Panc1 (cell line): ENCODE measurements around the gene EOMES. TPM values are rescaled to one million over a fixed set of nuclear protein-coding genes. Genes with fewer than 3 reads are reported as not detected.

Source experiments
- ATAC-seq: fragments of 200-7000 bp; cut with Tn5 transposase; 2 replicates; pipeline ENCODE4 v1.9.1; 2020; ENCODE audit warnings: mild to moderate bottlenecking, moderate library complexity
- BruUV-seq: library from RNA; stranded (reverse); fragments of 400-500 nt; replicated peaks from 2 replicates; lab custom pipeline; 2021; lab: Mats Ljungman, UMichigan
- CTCF ChIA-PET: fragments of 300-600 bp; sonication (Branson Sonifier 250); formaldehyde crosslinking; loops from one replicate; lab custom pipeline; 2022; ENCODE audit warnings: antibody characterized with exemption; lab: Charles Lee
- POLR2A ChIA-PET: fragments of 300-600 bp; sonication (Branson Sonifier 250); formaldehyde crosslinking; loops from one replicate; lab custom pipeline; 2022; ENCODE audit warnings: antibody characterized with exemption; lab: Charles Lee
- DNase-seq: peaks from one replicate; pipeline ENCODE4 v3.0.0-alpha.2; 2010; ENCODE audit warnings: low read depth, low spot score
- H3K27ac ChIP-seq: 2 replicates; pipeline ENCODE4 v1.5.1; 2011; ENCODE audit warnings: mild to moderate bottlenecking, low read length, inconsistent platforms
- H3K27me3 ChIP-seq: fragments of 200-500 bp; sonication (Bioruptor generic); 2 replicates; pipeline ENCODE4 v1.6.0; 2014; ENCODE audit warnings: low read length, inconsistent platforms; ENCODE audit not compliant: control insufficient read depth, insufficient read depth
- H3K36me3 ChIP-seq: fragments of 200-500 bp; sonication (Bioruptor generic); 2 replicates; pipeline ENCODE4 v1.5.1; 2014; ENCODE audit warnings: inconsistent platforms, mild to moderate bottlenecking, low read length, moderate library complexity; ENCODE audit not compliant: control insufficient read depth, insufficient read depth
- H3K4me1 ChIP-seq: 2 replicates; pipeline ENCODE4 v1.5.1; 2011; ENCODE audit warnings: inconsistent platforms, mild to moderate bottlenecking, low read length, moderate library complexity; ENCODE audit not compliant: control insufficient read depth, insufficient read depth
- H3K4me3 ChIP-seq, 2 experiments: 2 replicates each; pipeline ENCODE4 v1.5.1; 2011 to 2012; ENCODE audit warnings: low read depth in 2 of 2, low read length in 2 of 2, mild to moderate bottlenecking in 2 of 2, inconsistent platforms in 1 of 2, moderate library complexity in 1 of 2
- H3K9me3 ChIP-seq: fragments of 200-500 bp; sonication (Bioruptor generic); 2 replicates; pipeline ENCODE4 v1.5.1; 2014; ENCODE audit warnings: low read depth, mild to moderate bottlenecking, inconsistent platforms, low read length, moderate library complexity; ENCODE audit not compliant: control insufficient read depth, insufficient read depth
- POLR2AphosphoS5 ChIP-seq: IDR thresholded peaks from 2 replicates; pipeline ENCODE4 v1.6.1; 2012; ENCODE audit warnings: mild to moderate bottlenecking, low read depth, low read length, moderate library complexity
- SIN3A ChIP-seq: IDR thresholded peaks from 2 replicates; pipeline ENCODE4 v1.6.1; 2012; ENCODE audit warnings: low read depth, mild to moderate bottlenecking, low read length, moderate library complexity, borderline replicate concordance; ENCODE audit not compliant: insufficient read depth
- TCF7L2 ChIP-seq: IDR thresholded peaks from 2 replicates; pipeline ENCODE4 v1.6.1; 2011; ENCODE audit warnings: mild to moderate bottlenecking, low read depth, low read length, inconsistent platforms
- in situ Hi-C: cut with HindIII; loops from 2 replicates; pipeline ENCODE4 v1.10.0; 2016; ENCODE audit warnings: low sequenced_read_pairs, low pct_unique_long_range_greater_than_20kb
- intact Hi-C: fragments of 100-400 bp; cut with micrococcal nuclease; formaldehyde crosslinking; loops from one replicate; pipeline ENCODE4 v1.10.0; 2022; ENCODE audit not compliant: unreplicated experiment
- total RNA-seq: library from RNA; stranded (reverse); gene quantifications from one replicate; pipeline ENCODE4 v1.2.1, GENCODE V29; 2021; ENCODE audit not compliant: unreplicated experiment
- TF ChIP-seq, protein P1 (sequence below): fragments of 450-650 bp; IDR thresholded peaks from 2 replicates; pipeline ENCODE4 v1.5.1; 2017; ENCODE audit warnings: mild to moderate bottlenecking
- TF ChIP-seq, protein P2 (sequence below), 2 experiments: IDR thresholded peaks; 2 replicates each; pipeline ENCODE4 v1.6.1; 2011 to 2012; ENCODE audit warnings: low read depth in 2 of 2, control low read depth in 1 of 2, low read length in 1 of 2, mild to moderate bottlenecking in 1 of 2, moderate library complexity in 1 of 2; ENCODE audit not compliant: insufficient read depth in 1 of 2

Gene EOMES
- total RNA-seq, 1 experiment from 2014 or later = 2.5 TPM

DNA sequence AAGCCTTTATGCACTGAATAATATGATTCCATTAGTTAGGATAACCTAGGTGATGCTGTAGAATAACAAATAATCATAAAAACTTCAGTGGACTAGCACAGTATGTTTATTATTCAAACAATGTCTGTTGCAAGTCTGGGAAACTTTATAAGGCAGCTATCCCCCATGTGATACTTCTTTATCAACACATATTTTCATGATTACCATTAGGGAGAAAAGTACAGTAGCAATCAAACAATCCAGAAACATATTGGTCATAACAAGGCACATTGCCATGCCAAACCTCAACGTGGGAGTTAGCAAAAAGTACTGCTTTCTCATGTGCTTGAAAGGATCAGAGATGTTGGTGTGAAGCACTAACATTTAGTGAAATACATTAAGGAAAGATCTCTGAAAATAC lies 35.5 kb downstream of the EOMES start:
- H3K27me3 ChIP-seq = no peaks in the 10 kb centered on the region
- POLR2A ChIA-PET = no interaction called here
- peaks cover 5% of the 10 kb centered on the region; the same call in 1 of the 2 replicates for H3K9me3 ChIP-seq
- no peak for ATAC-seq
- no TSS peak for BruUV-seq
- TF ChIP-seq, protein P1, sequence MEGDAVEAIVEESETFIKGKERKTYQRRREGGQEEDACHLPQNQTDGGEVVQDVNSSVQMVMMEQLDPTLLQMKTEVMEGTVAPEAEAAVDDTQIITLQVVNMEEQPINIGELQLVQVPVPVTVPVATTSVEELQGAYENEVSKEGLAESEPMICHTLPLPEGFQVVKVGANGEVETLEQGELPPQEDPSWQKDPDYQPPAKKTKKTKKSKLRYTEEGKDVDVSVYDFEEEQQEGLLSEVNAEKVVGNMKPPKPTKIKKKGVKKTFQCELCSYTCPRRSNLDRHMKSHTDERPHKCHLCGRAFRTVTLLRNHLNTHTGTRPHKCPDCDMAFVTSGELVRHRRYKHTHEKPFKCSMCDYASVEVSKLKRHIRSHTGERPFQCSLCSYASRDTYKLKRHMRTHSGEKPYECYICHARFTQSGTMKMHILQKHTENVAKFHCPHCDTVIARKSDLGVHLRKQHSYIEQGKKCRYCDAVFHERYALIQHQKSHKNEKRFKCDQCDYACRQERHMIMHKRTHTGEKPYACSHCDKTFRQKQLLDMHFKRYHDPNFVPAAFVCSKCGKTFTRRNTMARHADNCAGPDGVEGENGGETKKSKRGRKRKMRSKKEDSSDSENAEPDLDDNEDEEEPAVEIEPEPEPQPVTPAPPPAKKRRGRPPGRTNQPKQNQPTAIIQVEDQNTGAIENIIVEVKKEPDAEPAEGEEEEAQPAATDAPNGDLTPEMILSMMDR = no peak
- TF ChIP-seq, protein P2, sequence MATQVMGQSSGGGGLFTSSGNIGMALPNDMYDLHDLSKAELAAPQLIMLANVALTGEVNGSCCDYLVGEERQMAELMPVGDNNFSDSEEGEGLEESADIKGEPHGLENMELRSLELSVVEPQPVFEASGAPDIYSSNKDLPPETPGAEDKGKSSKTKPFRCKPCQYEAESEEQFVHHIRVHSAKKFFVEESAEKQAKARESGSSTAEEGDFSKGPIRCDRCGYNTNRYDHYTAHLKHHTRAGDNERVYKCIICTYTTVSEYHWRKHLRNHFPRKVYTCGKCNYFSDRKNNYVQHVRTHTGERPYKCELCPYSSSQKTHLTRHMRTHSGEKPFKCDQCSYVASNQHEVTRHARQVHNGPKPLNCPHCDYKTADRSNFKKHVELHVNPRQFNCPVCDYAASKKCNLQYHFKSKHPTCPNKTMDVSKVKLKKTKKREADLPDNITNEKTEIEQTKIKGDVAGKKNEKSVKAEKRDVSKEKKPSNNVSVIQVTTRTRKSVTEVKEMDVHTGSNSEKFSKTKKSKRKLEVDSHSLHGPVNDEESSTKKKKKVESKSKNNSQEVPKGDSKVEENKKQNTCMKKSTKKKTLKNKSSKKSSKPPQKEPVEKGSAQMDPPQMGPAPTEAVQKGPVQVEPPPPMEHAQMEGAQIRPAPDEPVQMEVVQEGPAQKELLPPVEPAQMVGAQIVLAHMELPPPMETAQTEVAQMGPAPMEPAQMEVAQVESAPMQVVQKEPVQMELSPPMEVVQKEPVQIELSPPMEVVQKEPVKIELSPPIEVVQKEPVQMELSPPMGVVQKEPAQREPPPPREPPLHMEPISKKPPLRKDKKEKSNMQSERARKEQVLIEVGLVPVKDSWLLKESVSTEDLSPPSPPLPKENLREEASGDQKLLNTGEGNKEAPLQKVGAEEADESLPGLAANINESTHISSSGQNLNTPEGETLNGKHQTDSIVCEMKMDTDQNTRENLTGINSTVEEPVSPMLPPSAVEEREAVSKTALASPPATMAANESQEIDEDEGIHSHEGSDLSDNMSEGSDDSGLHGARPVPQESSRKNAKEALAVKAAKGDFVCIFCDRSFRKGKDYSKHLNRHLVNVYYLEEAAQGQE (IDR thresholded peaks at IDR 0.05; ENCODE audit: insufficient read depth in 1 of 2, low read depth in 2 of 2, low read length in 1 of 2) = no peak
- TF ChIP-seq POLR2AphosphoS5 = no peak
- TF ChIP-seq TCF7L2 = no peak
- no peak for TF ChIP-seq SIN3A
- intact Hi-C loops (loop anchor here (10.0 kb wide), 1 partner anchor 152 kb away; no protein-coding TSS in a partner anchor), in situ Hi-C loops (no loop called here)
- DNase-seq = no peak
- CTCF ChIA-PET = no interaction called here
- no peak overlapping the region for H3K4me3 ChIP-seq
- H3K4me1 ChIP-seq = no peaks in the 10 kb centered on the region
- no peak overlapping the region for H3K27ac ChIP-seq
- no peaks in the 10 kb centered on the region for H3K36me3 ChIP-seq

DNA sequence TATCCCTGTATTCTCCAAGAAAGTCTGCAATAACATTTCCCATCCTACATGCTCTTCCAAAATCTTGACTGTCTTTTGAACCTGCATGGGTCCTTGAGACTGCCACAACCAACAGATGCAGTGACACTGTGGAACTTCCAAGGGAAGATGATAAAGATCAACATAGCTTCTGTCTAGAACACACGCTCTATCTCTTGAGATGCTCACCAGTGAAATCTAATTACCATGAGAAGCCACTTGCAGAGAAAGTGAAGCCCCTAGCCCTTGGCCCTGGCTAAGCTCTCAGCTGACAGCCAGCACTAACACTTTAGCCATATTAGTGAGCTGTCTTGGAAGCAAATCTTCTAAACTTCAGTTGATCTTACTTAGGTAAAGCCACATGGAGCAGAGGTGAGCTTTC lies 36.6 kb downstream of the EOMES start:
- Histone ChIP-seq H3K27ac (no peak overlapping the region), H3K4me3 (no peak overlapping the region), H3K36me3 (no peaks in the 10 kb centered on the region), H3K27me3 (no peaks in the 10 kb centered on the region), H3K4me1 (peaks cover 12% of the 10 kb centered on the region), H3K9me3 (no peaks in the 10 kb centered on the region)
- DNase-seq (no peak), ATAC-seq (no peak)
- POLR2A ChIA-PET = no interaction called here
- TF ChIP-seq, protein P1 = no peak
- TF ChIP-seq POLR2AphosphoS5 (no peak), SIN3A (no peak), TCF7L2 (no peak)
- TF ChIP-seq, protein P2 (IDR thresholded peaks at IDR 0.05; ENCODE audit: insufficient read depth in 1 of 2, low read depth in 2 of 2, low read length in 1 of 2) = no peak
- intact Hi-C loops (loop anchor here (10.0 kb wide), 1 partner anchor 151 kb away; no protein-coding TSS in a partner anchor), in situ Hi-C loops (no loop called here)
- BruUV-seq = no TSS peak
- CTCF ChIA-PET = no interaction called here
